ENCODE results near the gene SLC16A13. TPM values are rescaled to one million over a fixed set of nuclear protein-coding genes. Genes with fewer than 3 reads are reported as not detected.

Gene SLC16A13
- total RNA-seq, 2 donors from 2014 or later = 1.6 TPM; not detected in 1

DNA sequence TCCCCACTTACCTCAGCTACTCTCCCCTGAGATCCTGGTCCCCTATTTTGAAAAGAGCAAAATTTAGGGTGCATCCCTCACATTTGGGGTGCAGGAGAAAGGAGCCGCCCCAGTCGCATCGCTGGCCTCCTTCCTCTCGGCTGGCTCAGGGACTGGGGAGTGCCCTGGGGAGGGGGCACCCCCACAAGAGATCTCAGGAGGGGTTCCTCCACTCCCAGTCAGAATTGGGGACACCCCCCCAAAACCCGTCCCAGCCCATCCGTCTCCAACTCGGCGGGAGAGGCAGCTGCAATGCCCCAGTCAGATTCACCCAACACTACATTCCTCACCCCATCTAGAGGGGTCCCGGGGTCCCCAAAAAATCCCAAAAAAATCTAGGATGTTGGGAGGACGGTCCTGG lies 16.4 kb upstream of the SLC16A13 start:
- peak overlapping the region in 1 of 2 donors; percentile 6 for H3K4me3 ChIP-seq
- H3K4me1 ChIP-seq = peaks cover 39% of the 10 kb centered on the region
- ATAC-seq (no peak), DNase-seq (no peak)
- no peaks in the 10 kb centered on the region for H3K9me3 ChIP-seq
- H3K27ac ChIP-seq = peak overlapping the region; percentile 63 to 83 (median 75)
- intact Hi-C loops (cut with DNase I) = no loop called here
- WGBS, 2 donors = 37 to 52% methylated on average over 8 to 10 of the region's 10 CpGs
- no peaks in the 10 kb centered on the region for H3K36me3 ChIP-seq (replicated peaks in 1 of 2; ENCODE audit: insufficient read depth in 1 of 2, low read depth in 2 of 2)
- TF ChIP-seq, protein P1, sequence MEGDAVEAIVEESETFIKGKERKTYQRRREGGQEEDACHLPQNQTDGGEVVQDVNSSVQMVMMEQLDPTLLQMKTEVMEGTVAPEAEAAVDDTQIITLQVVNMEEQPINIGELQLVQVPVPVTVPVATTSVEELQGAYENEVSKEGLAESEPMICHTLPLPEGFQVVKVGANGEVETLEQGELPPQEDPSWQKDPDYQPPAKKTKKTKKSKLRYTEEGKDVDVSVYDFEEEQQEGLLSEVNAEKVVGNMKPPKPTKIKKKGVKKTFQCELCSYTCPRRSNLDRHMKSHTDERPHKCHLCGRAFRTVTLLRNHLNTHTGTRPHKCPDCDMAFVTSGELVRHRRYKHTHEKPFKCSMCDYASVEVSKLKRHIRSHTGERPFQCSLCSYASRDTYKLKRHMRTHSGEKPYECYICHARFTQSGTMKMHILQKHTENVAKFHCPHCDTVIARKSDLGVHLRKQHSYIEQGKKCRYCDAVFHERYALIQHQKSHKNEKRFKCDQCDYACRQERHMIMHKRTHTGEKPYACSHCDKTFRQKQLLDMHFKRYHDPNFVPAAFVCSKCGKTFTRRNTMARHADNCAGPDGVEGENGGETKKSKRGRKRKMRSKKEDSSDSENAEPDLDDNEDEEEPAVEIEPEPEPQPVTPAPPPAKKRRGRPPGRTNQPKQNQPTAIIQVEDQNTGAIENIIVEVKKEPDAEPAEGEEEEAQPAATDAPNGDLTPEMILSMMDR (IDR thresholded peaks at IDR 0.05) = no peak
- H3K27me3 ChIP-seq = no peaks in the 10 kb centered on the region

DNA sequence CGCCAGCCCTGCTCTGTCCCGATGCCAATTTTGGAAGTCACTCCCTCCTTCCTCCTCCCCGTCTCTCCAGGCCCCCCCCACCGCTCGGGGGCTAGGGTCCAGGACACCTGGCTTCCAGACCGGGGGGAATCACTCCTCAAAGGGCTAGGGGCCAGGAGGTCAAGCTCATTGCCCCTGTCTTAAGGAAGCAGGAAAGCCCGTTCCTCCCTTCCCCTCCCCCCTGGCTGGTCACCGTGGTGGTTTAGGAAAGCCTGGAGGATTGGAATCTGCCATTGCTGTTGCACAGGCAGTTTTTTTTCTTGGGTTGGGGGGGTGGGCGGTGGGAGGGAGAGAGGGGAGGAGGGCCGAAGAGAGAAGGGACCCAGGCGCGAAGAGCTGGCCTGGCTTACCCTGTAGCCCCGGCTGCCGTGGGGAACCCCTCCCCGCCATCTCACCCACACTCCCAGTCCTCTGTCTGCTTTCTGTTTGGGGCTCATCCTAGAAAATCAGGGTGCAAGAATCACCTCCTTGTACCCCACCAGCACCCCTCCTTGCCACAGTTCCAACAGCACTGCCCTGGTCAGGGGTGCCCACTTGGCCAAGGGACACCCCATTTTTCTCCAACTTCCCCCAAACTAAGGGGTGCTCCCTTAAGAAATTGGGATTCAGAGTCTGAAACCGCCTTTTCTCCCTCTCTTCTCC lies 15.8 kb upstream of the SLC16A13 start:
- intact Hi-C loops (cut with DNase I) = loop anchor here (10.0 kb wide), 1 partner anchor 175 kb away; no protein-coding TSS in a partner anchor
- TF ChIP-seq POLR2A (IDR thresholded peaks at IDR 0.05) = peak in 1 of 3 donors; percentile 38
- TF ChIP-seq, protein P1 (IDR thresholded peaks at IDR 0.05) = no peak
- H3K4me3 ChIP-seq = peak overlapping the region; percentile 6 to 18
- DNase-seq (peak; percentile 71 to 75 (median 73)), ATAC-seq (peak; percentile 23)
- H3K27me3 ChIP-seq = no peaks in the 10 kb centered on the region
- no peaks in the 10 kb centered on the region for H3K9me3 ChIP-seq
- peak overlapping the region; percentile 63 to 83 (median 75) for H3K27ac ChIP-seq
- peaks cover 39% of the 10 kb centered on the region for H3K4me1 ChIP-seq
- WGBS, 2 donors = 7 to 16% methylated on average over 12 to 15 of the region's 16 CpGs
- H3K36me3 ChIP-seq (replicated peaks in 1 of 2; ENCODE audit: insufficient read depth in 1 of 2, low read depth in 2 of 2) = no peaks in the 10 kb centered on the region

DNA sequence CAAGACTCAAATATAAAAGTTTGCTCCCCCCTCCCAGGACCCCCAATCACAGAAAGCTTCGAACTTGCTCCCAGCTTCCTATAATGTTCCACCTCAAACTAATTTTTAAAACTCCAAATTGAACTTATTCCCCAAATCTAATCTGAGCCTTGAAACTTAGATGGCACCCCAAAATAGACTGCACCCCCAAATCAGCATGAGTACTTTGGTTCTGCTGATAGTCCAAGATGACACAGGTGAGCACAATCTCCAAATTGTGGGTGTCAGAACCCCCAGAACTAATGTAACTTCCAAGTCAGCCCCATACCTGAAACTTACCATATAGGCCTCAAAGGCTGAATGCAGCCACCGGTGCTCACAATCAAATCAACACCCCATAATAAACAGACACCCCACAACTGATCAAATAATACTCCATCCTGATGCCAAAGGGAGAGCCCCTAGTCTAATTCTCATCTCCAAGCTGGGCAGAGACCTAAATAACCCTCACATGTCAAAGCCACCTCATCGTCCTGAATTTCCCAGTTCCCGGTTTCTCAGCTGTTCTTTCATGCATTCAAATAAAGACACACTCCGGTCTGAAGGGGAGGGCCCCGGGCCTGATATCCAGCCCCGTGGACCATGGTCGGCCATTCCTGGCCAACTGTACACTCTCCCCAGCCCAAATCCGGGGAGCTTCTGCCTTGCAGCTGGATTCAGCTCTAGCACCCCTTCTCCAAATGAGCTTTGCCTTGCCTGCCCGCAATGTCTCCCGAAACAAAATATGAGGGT lies 14.7 kb upstream of the SLC16A13 start:
- H3K4me3 ChIP-seq = no peak overlapping the region
- no peak for TF ChIP-seq POLR2A (IDR thresholded peaks at IDR 0.05)
- TF ChIP-seq, protein P1 (IDR thresholded peaks at IDR 0.05) = no peak
- DNase-seq (no peak), ATAC-seq (no peak)
- no peaks in the 10 kb centered on the region for H3K27me3 ChIP-seq
- H3K27ac ChIP-seq = peak overlapping the region in 2 of 4 donors; percentile 2 to 70
- H3K4me1 ChIP-seq = peaks cover 31% of the 10 kb centered on the region
- intact Hi-C loops (cut with DNase I) = loop anchor here (10.0 kb wide), 1 partner anchor 176 kb away; no protein-coding TSS in a partner anchor
- H3K36me3 ChIP-seq (replicated peaks in 1 of 2; ENCODE audit: insufficient read depth in 1 of 2, low read depth in 2 of 2) = no peaks in the 10 kb centered on the region
- 62 to 65% methylated on average over 11 of the region's 11 CpGs for WGBS, 2 donors
- H3K9me3 ChIP-seq = no peaks in the 10 kb centered on the region

DNA sequence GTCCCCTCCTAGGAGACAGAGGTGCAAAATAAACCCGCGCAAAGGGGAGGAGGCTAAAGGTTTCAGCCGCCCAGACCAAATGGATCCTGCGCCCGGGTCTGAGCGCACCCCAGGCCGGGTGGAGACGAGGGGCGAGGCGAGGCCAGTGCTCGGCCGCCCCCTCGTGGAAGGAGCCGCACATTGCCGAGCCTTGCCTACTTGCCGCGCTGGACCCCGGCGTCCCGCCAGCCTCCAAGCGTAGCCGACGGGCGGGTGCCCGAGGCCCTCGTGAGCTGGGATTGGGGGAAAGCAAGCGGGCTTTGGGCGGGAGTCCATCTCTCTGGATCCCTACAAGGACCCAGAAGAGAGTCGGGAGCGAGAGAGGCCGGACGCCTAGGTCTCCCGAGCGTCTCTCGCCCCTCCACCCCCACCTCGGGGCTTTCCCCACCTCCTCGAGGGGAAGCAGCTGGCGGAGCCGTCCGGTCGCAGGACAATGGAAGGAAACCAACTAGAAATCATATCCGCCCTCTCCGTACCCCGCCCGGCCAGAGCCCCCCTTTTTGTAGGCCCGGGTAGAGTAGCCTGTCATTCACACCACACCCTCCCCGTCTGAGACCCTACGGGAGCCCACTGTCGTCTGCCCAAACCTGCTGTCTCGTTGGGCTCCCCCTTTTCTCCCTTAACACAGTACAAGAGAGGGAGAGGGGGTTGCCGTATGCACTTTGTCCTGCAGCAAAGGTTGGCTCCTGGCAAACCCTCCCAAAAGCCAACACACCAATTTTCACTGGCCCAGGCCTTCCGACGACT lies 13.6 kb upstream of the SLC16A13 start:
- Histone ChIP-seq H3K9me3 (no peaks in the 10 kb centered on the region), H3K36me3 (replicated peaks in 1 of 2; ENCODE audit: insufficient read depth in 1 of 2, low read depth in 2 of 2) (no peaks in the 10 kb centered on the region), H3K27me3 (no peaks in the 10 kb centered on the region), H3K4me1 (peaks cover 31% of the 10 kb centered on the region), H3K27ac (peak overlapping the region in 3 of 4 donors; percentile 21 to 70 (median 43)), H3K4me3 (no peak overlapping the region)
- peak; percentile 74 to 84 (median 80) for DNase-seq
- TF ChIP-seq POLR2A (IDR thresholded peaks at IDR 0.05) = no peak
- TF ChIP-seq, protein P1 (IDR thresholded peaks at IDR 0.05) = peak; percentile 83 to 97 (median 92)
- peak; percentile 70 for ATAC-seq
- WGBS, 2 donors = 1 to 8% methylated on average over 13 to 53 of the region's 53 CpGs
- intact Hi-C loops (cut with DNase I) = loop anchor here (10.0 kb wide), 1 partner anchor 177 kb away; no protein-coding TSS in a partner anchor

All from body of pancreas (tissue), 4 donors.